Endodermal cell (in vitro differentiated cells): ENCODE measurements around the gene SIRT3. TPM values are rescaled to one million over a fixed set of nuclear protein-coding genes. Genes with fewer than 3 reads are reported as not detected.

Experiments
- DNase-seq: peaks from one replicate; pipeline ENCODE4 v3.0.0-alpha.2; 2017
- H3K27ac ChIP-seq: 2 replicates; pipeline ENCODE4 v1.5.1; 2013; ENCODE audit warnings: mild to moderate bottlenecking, low read depth, low read length, moderate library complexity
- H3K27me3 ChIP-seq: 2 replicates; pipeline ENCODE4 v1.6.1; 2013; ENCODE audit warnings: mild to moderate bottlenecking, low read length, moderate library complexity; ENCODE audit not compliant: insufficient read depth, control insufficient read depth, poor library complexity, severe bottlenecking
- H3K36me3 ChIP-seq: 2 replicates; pipeline ENCODE4 v1.7.0; 2013; ENCODE audit warnings: mild to moderate bottlenecking, low read length, moderate library complexity; ENCODE audit not compliant: control insufficient read depth, insufficient read depth
- H3K4me1 ChIP-seq: one replicate; pipeline ENCODE4 v1.7.0; 2013; ENCODE audit warnings: low read length; ENCODE audit not compliant: control insufficient read depth, insufficient read depth
- H3K4me3 ChIP-seq: 2 replicates; pipeline ENCODE4 v1.5.1; 2013; ENCODE audit warnings: mild to moderate bottlenecking, low read length, moderate library complexity
- H3K9ac ChIP-seq: 2 replicates; pipeline ENCODE4 v1.6.1; 2013; ENCODE audit warnings: mild to moderate bottlenecking, low read length, moderate library complexity; ENCODE audit not compliant: poor library complexity, severe bottlenecking; ENCODE audit errors: extremely low read depth
- H3K9me3 ChIP-seq: 2 replicates; pipeline ENCODE4 v1.6.1; 2013; ENCODE audit warnings: mild to moderate bottlenecking, low read length, moderate library complexity; ENCODE audit not compliant: control insufficient read depth
- H3K27ac Mint-ChIP-seq: 2 replicates; pipeline ENCODE4 v1.8.0; 2020; ENCODE audit warnings: mixed read lengths
- H3K27me3 Mint-ChIP-seq: 2 replicates; pipeline ENCODE4 v1.8.0; 2021; ENCODE audit warnings: mild to moderate bottlenecking, mixed read lengths; ENCODE audit not compliant: insufficient read depth
- H3K36me3 Mint-ChIP-seq: 2 replicates; pipeline ENCODE4 v1.8.0; 2020; ENCODE audit warnings: low read depth, mixed read lengths
- H3K4me1 Mint-ChIP-seq: 2 replicates; pipeline ENCODE4 v1.8.0; 2020; ENCODE audit warnings: mixed read lengths
- H3K4me3 Mint-ChIP-seq: 2 replicates; pipeline ENCODE4 v1.8.0; 2020; ENCODE audit warnings: mild to moderate bottlenecking, moderate library complexity, mixed read lengths
- H3K9me3 Mint-ChIP-seq: 2 replicates; pipeline ENCODE4 v1.8.0; 2020; ENCODE audit warnings: mild to moderate bottlenecking, mixed read lengths
- WGBS, 2 experiments: methylation state at CpG; one replicate each; pipeline versions ENCODE4 v1.1.5 to v1.1.7; 2013; ENCODE audit warnings: missing lambda C conversion rate in 2 of 2, mixed read lengths in 1 of 2; ENCODE audit not compliant: insufficient coverage in 1 of 2, insufficient read length in 1 of 2; 5-methylcytosine and 5-hydroxymethylcytosine counted together
- total RNA-seq, 2 donors: library from RNA; stranded (reverse); fragmentation: NEBNext Ultra II Directional in 1 of 2; extraction: Animal tissue kit (Norgen Biotek cat#: 25700) in 1 of 2; gene quantifications; 2 replicates in 1 of 2; 3 replicates in 1 of 2; pipeline ENCODE4 v1.2.1, GENCODE V29; 2021
- TF ChIP-seq, protein P1 (sequence below): fragments of 200-600 bp; sonication (generic); conservative IDR thresholded peaks from 2 replicates; pipeline ENCODE4 v1.5.0; 2021; ENCODE audit warnings: antibody characterized with exemption, mild to moderate bottlenecking

SIRT3 gene
- total RNA-seq, 2 donors from 2014 or later, result 18.1 to 28.6 TPM

DNA sequence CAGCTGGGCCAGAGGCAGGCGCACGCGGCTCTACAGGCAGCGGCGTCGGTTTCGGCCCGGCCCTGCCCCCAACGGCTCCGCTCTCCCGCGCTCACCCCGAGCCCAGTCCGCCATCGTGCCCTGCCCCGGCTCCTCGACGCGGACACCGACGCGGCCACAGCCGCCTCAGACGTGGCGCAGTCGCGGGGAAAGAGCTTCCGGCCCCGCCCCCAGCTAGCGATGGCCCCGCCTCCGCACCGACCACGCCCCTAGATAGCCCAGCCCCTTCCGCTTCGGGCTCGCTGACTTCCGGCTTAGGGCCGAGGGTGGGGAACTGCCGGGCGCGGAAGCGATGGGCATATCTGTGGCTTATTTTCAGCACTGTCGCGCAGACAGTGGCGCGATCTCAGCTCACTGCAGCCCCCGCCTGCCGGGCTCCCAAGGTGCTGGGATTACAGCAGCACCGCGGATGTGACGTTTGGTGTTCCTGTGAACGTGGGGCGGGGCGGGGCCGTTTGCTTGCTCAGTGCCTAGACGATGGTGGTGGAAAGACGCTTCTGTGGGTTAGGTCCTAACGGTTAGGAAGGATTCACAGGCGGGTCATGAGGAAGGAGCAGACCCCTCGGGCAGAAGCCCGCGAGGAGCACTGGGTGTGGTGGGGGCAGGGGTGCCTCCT lies 28.8 kb downstream of the SIRT3 start, which contains the start of the genes BET1L and RIC8A:
TSS of gene BET1L (minus strand) at position 192 of the 655 bp plus-strand sequence. CDS start at position 114, 78 bp downstream.
TSS of gene RIC8A (plus strand) at position 501 of the 655 bp plus-strand sequence. CDS start 1,147 bp downstream, outside the sequence.
- peaks cover 42% of the 10 kb centered on the region for H3K36me3 Mint-ChIP-seq
- WGBS, 2 experiments, result 0% methylated on average over 15 to 63 of the region's 63 CpGs

DNA sequence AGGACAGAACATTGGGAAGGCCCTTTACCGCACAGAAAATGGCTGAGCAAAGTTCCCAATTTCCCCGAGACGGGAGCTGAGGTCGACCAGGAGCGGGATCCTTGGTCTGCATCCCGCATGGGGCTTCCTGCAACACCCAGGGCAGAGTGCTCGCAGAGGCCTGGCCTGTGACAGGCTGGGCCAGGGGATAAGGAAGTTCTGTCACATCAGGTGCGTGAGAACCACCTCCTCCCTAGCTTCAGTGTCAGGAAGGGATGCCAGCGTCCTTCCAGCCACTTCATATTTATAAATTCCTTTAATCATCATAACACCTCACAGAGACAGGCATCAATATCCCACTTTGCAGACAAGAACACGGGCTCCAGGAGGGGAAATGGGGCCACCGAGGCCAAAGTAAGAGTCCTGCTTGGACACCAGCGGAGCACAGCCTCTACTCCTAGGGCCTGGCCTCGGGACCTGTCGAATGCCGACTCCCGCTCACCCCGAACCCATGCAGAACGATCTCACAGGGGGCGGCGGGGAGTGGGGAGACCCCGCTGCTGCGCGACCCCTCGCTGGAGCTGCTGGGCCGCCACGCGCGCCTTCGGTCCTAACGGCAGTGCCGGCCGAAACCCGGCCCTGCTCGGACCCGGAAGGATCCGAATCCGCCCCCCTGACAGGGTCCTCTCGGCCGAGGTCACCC lies 29.5 kb downstream of the SIRT3 start:
- H3K36me3 ChIP-seq, result peaks cover 42% of the 10 kb centered on the region
- H3K9me3 ChIP-seq, result no peaks in the 10 kb centered on the region
- peaks cover 42% of the 10 kb centered on the region for H3K36me3 Mint-ChIP-seq
- no peaks in the 10 kb centered on the region for H3K9me3 Mint-ChIP-seq
- peak overlapping the region; percentile 40 for H3K27ac ChIP-seq
- no peaks in the 10 kb centered on the region for H3K27me3 ChIP-seq
- H3K4me3 Mint-ChIP-seq, result peak overlapping the region; percentile 98
- H3K27ac Mint-ChIP-seq, result peak overlapping the region; percentile 91
- TF ChIP-seq, protein P1, sequence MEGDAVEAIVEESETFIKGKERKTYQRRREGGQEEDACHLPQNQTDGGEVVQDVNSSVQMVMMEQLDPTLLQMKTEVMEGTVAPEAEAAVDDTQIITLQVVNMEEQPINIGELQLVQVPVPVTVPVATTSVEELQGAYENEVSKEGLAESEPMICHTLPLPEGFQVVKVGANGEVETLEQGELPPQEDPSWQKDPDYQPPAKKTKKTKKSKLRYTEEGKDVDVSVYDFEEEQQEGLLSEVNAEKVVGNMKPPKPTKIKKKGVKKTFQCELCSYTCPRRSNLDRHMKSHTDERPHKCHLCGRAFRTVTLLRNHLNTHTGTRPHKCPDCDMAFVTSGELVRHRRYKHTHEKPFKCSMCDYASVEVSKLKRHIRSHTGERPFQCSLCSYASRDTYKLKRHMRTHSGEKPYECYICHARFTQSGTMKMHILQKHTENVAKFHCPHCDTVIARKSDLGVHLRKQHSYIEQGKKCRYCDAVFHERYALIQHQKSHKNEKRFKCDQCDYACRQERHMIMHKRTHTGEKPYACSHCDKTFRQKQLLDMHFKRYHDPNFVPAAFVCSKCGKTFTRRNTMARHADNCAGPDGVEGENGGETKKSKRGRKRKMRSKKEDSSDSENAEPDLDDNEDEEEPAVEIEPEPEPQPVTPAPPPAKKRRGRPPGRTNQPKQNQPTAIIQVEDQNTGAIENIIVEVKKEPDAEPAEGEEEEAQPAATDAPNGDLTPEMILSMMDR, result no peak
- 11 to 45% methylated on average over 6 to 39 of the region's 39 CpGs for WGBS, 2 experiments
- no peaks in the 10 kb centered on the region for H3K27me3 Mint-ChIP-seq
- H3K4me1 ChIP-seq, result peaks cover 42% of the 10 kb centered on the region
- peaks cover 35% of the 10 kb centered on the region for H3K4me1 Mint-ChIP-seq
- peak; percentile 51 for DNase-seq
- peak overlapping the region; percentile 93 for H3K9ac ChIP-seq
- peak overlapping the region; percentile 99 for H3K4me3 ChIP-seq

More for the DNA sequence above, 28.8 kb downstream of the SIRT3 start, which contains the start of the genes BET1L and RIC8A:
- Mint-ChIP-seq H3K9me3 (no peaks in the 10 kb centered on the region), H3K4me1 (peaks cover 31% of the 10 kb centered on the region), H3K27me3 (no peaks in the 10 kb centered on the region), H3K4me3 (peak within 1 kb of the TSS; percentile 98), H3K27ac (peak within 1 kb of the TSS; percentile 98)
- H3K4me1 ChIP-seq, result peaks cover 35% of the 10 kb centered on the region
- H3K27me3 ChIP-seq, result no peaks in the 10 kb centered on the region
- peak within 1 kb of the TSS; percentile 93 for H3K9ac ChIP-seq
- DNase-seq, result peak; percentile 98
- H3K9me3 ChIP-seq, result no peaks in the 10 kb centered on the region
- TF ChIP-seq, protein P1, result no peak
- peak within 1 kb of the TSS; percentile 95 for H3K27ac ChIP-seq
- H3K4me3 ChIP-seq, result peak within 1 kb of the TSS; percentile 99
- H3K36me3 ChIP-seq, result peaks cover 47% of the 10 kb centered on the region

DNA sequence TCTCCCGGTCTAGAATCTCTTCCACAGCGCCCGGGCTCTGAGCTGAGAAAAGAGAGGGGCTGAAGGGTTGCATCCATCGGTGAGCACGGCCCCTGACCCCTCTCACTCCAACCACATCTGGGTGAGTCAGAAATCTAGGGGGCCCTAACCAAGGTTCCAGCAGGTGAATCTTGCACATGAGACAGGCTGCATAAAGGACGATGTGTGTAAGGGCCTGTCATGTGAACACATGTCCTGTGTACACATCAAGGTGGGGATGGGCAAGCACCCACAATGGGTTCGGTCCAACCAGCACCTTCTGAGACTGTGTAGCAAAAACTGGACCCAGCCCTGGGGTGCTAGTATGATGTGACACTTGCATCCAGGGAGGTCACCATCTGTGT lies 30.1 kb downstream of the SIRT3 start:
- H3K4me1 ChIP-seq, result peaks cover 42% of the 10 kb centered on the region
- peak overlapping the region; percentile 91 for H3K27ac Mint-ChIP-seq
- H3K9ac ChIP-seq, result peak overlapping the region; percentile 93
- H3K27me3 Mint-ChIP-seq, result no peaks in the 10 kb centered on the region
- TF ChIP-seq, protein P1, result no peak
- H3K9me3 ChIP-seq, result no peaks in the 10 kb centered on the region
- H3K4me3 Mint-ChIP-seq, result peak overlapping the region; percentile 98
- peaks cover 35% of the 10 kb centered on the region for H3K4me1 Mint-ChIP-seq
- H3K4me3 ChIP-seq, result peak overlapping the region; percentile 99
- whole genome bisulfite sequencing, 2 experiments, result 86 to 96% methylated on average over 3 to 7 of the region's 7 CpGs
- no peaks in the 10 kb centered on the region for H3K9me3 Mint-ChIP-seq
- peaks cover 38% of the 10 kb centered on the region for H3K36me3 Mint-ChIP-seq
- peaks cover 41% of the 10 kb centered on the region for H3K36me3 ChIP-seq
- no peaks in the 10 kb centered on the region for H3K27me3 ChIP-seq
- H3K27ac ChIP-seq, result no peak overlapping the region
- DNase-seq, result no peak
